Upper lobe of right lung (tissue), 1 donor: ENCODE measurements around the gene CYB5B. TPM values are rescaled to one million over a fixed set of nuclear protein-coding genes. Genes with fewer than 3 reads are reported as not detected.

Experiments used
- ATAC-seq: fragments of 200-7000 bp; cut with Tn5 transposase; one replicate; pipeline ENCODE4 v1.9.1; 2020; ENCODE audit warnings: mild to moderate bottlenecking, moderate library complexity
- DNase-seq: peaks from one replicate; pipeline ENCODE4 v3.0.0-alpha.2; 2020
- H3K27ac ChIP-seq: fragments of 200-600 bp; one replicate; pipeline ENCODE4 v1.8.0; 2022
- H3K27me3 ChIP-seq: fragments of 200-600 bp; one replicate; pipeline ENCODE4 v1.8.0; 2022; ENCODE audit warnings: mild to moderate bottlenecking
- H3K36me3 ChIP-seq: fragments of 200-600 bp; one replicate; pipeline ENCODE4 v1.8.0; 2022
- H3K4me1 ChIP-seq: fragments of 200-600 bp; one replicate; pipeline ENCODE4 v1.8.0; 2022
- H3K4me3 ChIP-seq: fragments of 200-600 bp; one replicate; pipeline ENCODE4 v1.8.0; 2022; ENCODE audit warnings: mild to moderate bottlenecking
- H3K9me3 ChIP-seq: fragments of 200-600 bp; one replicate; pipeline ENCODE4 v1.8.0; 2022
- CTCF ChIP-seq: fragments of 200-600 bp; IDR thresholded peaks from one replicate; pipeline ENCODE4 v1.8.0; 2022; ENCODE audit warnings: antibody characterized with exemption
- intact Hi-C: fragments of 100-400 bp; cut with DNase I; formaldehyde crosslinking; loops from one replicate; pipeline ENCODE4 v1.11.0; 2022
- total RNA-seq: library from RNA; stranded (reverse); fragmentation: NEBNext Ultra II Directional; extraction: Animal tissue kit (Norgen Biotek cat#: 25700); gene quantifications from one replicate; pipeline ENCODE4 v1.2.1, GENCODE V29; 2021
- donor health status: DM: no; HTN: yes; CAD: no; lungs with severe emphysema.

The CYB5B gene
- total RNA-seq, 1 donor from 2014 or later: 88.4 TPM

- no peaks in the 10 kb centered on the region for H3K9me3 ChIP-seq
- no peak overlapping the region for H3K4me3 ChIP-seq
- H3K36me3 ChIP-seq: peaks cover 6% of the 10 kb centered on the region
- intact Hi-C loops: no loop called here
- peaks cover 20% of the 10 kb centered on the region for H3K4me1 ChIP-seq
- ATAC-seq (no peak), DNase-seq (no peak)
- no peaks in the 10 kb centered on the region for H3K27me3 ChIP-seq
- no peak for TF ChIP-seq CTCF
- no peak overlapping the region for H3K27ac ChIP-seq
Measured at GRCh38 chr16:69467531-69468204, 43.2 kb downstream of the CYB5B start.

- no peaks in the 10 kb centered on the region for H3K27me3 ChIP-seq
- no peaks in the 10 kb centered on the region for H3K36me3 ChIP-seq
- no peak for TF ChIP-seq CTCF
- ATAC-seq (peak; percentile 42), DNase-seq (no peak)
- no peak overlapping the region for H3K4me3 ChIP-seq
- intact Hi-C loops: no loop called here
- no peak overlapping the region for H3K27ac ChIP-seq
- H3K4me1 ChIP-seq: peaks cover 15% of the 10 kb centered on the region
- no peaks in the 10 kb centered on the region for H3K9me3 ChIP-seq
Measured at GRCh38 chr16:69469807-69470561, 45.6 kb downstream of the CYB5B start.

- peaks cover 13% of the 10 kb centered on the region for H3K4me1 ChIP-seq
- ATAC-seq (no peak), DNase-seq (no peak)
- no peak overlapping the region for H3K4me3 ChIP-seq
- no peak overlapping the region for H3K27ac ChIP-seq
- TF ChIP-seq CTCF: no peak
- H3K36me3 ChIP-seq: no peaks in the 10 kb centered on the region
- intact Hi-C loops: no loop called here
- no peaks in the 10 kb centered on the region for H3K27me3 ChIP-seq
- no peaks in the 10 kb centered on the region for H3K9me3 ChIP-seq
Measured at GRCh38 chr16:69471121-69471520, 46.7 kb downstream of the CYB5B start.

- Histone ChIP-seq H3K27me3 (no peaks in the 10 kb centered on the region), H3K4me1 (peaks cover 10% of the 10 kb centered on the region), H3K9me3 (no peaks in the 10 kb centered on the region), H3K36me3 (no peaks in the 10 kb centered on the region), H3K27ac (no peak overlapping the region), H3K4me3 (no peak overlapping the region)
- DNase-seq (no peak), ATAC-seq (no peak)
- intact Hi-C loops: no loop called here
- no peak for TF ChIP-seq CTCF
Measured at GRCh38 chr16:69474408-69474807, 50.0 kb downstream of the CYB5B start.

- no peaks in the 10 kb centered on the region for H3K9me3 ChIP-seq
- ATAC-seq: peak; percentile 22
- TF ChIP-seq CTCF: no peak
- H3K27me3 ChIP-seq: no peaks in the 10 kb centered on the region
- intact Hi-C loops: no loop called here
- no peak overlapping the region for H3K4me3 ChIP-seq
- no peaks in the 10 kb centered on the region for H3K36me3 ChIP-seq
- H3K27ac ChIP-seq: no peak overlapping the region
- H3K4me1 ChIP-seq: peaks cover 9% of the 10 kb centered on the region
- no peak for DNase-seq
Measured at GRCh38 chr16:69476920-69477443, 52.6 kb downstream of the CYB5B start.
